ENCODE results near the gene ZNFX1. TPM values are rescaled to one million over a fixed set of nuclear protein-coding genes. Genes with fewer than 3 reads are reported as not detected.
"Not testable (repeated sequence)": the region's sequence is repeated elsewhere in the genome, so short reads cannot be mapped to it uniquely, and the experiment has no call there.

ZNFX1 gene
- total RNA-seq, 1 donor from 2014 or later, result 77.4 TPM

DNA sequence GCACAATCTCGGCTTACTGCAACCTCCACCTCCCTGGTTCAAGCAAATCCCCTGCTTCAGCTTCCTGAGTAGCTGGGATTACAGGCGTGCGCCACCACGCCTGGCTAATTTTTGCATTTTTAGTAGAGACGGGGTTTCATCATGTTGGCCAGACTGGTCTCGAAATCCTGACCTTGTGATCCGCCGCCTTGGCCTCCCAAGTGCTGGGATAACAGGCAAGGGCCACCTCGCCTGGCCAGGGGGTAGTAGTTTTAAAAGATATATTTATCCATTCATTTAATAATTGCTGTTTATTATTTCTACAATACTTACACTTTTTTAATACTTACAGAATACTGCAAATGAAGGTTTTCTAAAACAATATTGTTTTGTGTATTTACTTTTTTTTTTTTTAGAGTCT is 74.1 kb downstream of the ZNFX1 start:
- Mint-ChIP-seq H3K36me3 (ENCODE audit: low read depth, unreplicated experiment) (no peaks in the 10 kb centered on the region), H3K9me3 (ENCODE audit: unreplicated experiment) (no peaks in the 10 kb centered on the region), H3K4me1 (ENCODE audit: low read depth, unreplicated experiment) (no peaks in the 10 kb centered on the region), H3K27me3 (ENCODE audit: low read depth, unreplicated experiment) (no peaks in the 10 kb centered on the region), H3K27ac (ENCODE audit: unreplicated experiment) (no peak overlapping the region), H3K4me3 (ENCODE audit: unreplicated experiment) (no peak overlapping the region)
- Histone ChIP-seq H3K79me2 (ENCODE audit: insufficient read depth, low read length) (no peaks in the 10 kb centered on the region), H3K4me3 (ENCODE audit: insufficient read depth, low read depth, low read length) (no peak overlapping the region), H3K9me3 (ENCODE audit: insufficient read depth, low read depth, low read length) (no peaks in the 10 kb centered on the region), H3K9ac (ENCODE audit: low read length) (no peak overlapping the region), H3K4me2 (ENCODE audit: low read length) (no peak overlapping the region), H3K4me1 (ENCODE audit: insufficient read depth, low read length) (no peaks in the 10 kb centered on the region), H3K27me3 (ENCODE audit: insufficient read depth, low read length) (no peaks in the 10 kb centered on the region), H3K27ac (ENCODE audit: low read depth, low read length) (no peak overlapping the region), H4K20me1 (ENCODE audit: insufficient read depth, low read length) (no peaks in the 10 kb centered on the region), H2AFZ (ENCODE audit: low read depth, low read length) (no peak overlapping the region), H3K36me3 (ENCODE audit: insufficient read depth, low read length) (no peaks in the 10 kb centered on the region)
- FAIRE-seq, result no peak
- no peak for DNase-seq (ENCODE audit: low read depth)
- TF ChIP-seq, protein P1, sequence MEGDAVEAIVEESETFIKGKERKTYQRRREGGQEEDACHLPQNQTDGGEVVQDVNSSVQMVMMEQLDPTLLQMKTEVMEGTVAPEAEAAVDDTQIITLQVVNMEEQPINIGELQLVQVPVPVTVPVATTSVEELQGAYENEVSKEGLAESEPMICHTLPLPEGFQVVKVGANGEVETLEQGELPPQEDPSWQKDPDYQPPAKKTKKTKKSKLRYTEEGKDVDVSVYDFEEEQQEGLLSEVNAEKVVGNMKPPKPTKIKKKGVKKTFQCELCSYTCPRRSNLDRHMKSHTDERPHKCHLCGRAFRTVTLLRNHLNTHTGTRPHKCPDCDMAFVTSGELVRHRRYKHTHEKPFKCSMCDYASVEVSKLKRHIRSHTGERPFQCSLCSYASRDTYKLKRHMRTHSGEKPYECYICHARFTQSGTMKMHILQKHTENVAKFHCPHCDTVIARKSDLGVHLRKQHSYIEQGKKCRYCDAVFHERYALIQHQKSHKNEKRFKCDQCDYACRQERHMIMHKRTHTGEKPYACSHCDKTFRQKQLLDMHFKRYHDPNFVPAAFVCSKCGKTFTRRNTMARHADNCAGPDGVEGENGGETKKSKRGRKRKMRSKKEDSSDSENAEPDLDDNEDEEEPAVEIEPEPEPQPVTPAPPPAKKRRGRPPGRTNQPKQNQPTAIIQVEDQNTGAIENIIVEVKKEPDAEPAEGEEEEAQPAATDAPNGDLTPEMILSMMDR (IDR thresholded peaks at IDR 0.05; ENCODE audit: insufficient read depth, low read depth, low read length), result no peak
- no peak for TF ChIP-seq EZH2 (IDR thresholded peaks at IDR 0.05; ENCODE audit: insufficient read depth, low read length)

DNA sequence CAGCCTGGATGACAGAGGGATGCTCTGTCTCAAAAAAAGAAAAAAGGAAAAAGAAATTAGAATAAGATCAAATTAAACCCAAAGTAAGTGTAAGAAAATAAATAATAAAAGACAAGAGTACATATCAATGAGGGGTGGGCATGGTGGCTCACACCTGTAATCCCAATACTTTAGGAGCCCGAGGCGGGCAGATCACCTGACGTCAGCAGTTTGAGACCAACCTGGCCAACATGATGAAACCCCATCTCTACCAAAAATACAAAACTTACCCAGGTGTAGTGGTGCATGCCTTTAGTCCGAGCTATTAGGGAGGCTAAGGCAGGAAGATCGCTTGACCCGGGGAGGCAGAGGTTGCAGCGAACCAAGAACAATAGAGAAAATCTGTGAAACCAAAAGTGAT is 74.8 kb downstream of the ZNFX1 start:
- no peak overlapping the region for H3K4me3 Mint-ChIP-seq (ENCODE audit: unreplicated experiment)
- no peak for DNase-seq (ENCODE audit: low read depth)

DNA sequence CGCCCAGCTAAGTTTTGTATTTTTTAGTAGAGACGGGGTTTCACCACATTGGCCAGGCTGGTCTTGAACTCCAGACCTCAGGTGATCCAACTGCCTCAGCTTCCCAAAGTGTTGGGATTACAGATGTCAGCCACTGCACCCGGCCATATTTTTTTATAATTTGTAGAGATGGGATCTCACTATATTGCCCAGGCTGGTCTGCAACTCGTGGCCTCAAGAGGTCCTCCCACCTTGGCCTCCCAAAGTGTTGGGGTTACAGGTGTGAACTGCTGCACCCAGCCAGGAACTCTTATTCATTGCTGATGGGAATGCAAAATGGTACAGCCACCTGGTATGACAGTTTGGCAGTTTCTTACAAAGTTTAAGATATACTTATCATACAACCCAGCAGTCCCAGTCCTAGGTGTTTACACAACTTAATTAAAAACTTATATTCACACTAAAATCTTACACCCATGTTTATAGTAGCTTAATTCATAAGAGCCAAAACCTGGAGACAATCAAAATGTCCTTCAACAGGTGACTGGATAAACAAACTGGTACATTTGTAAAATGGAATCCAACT is 78.0 kb downstream of the ZNFX1 start:
- Histone ChIP-seq H3K4me1 (ENCODE audit: insufficient read depth, low read length) (no peaks in the 10 kb centered on the region), H3K4me3 (ENCODE audit: insufficient read depth, low read depth, low read length) (no peak overlapping the region), H3K27me3 (ENCODE audit: insufficient read depth, low read length) (no peaks in the 10 kb centered on the region), H3K9ac (ENCODE audit: low read length) (no peak overlapping the region), H3K9me3 (ENCODE audit: insufficient read depth, low read depth, low read length) (no peaks in the 10 kb centered on the region), H3K27ac (ENCODE audit: low read depth, low read length) (no peak overlapping the region), H3K4me2 (ENCODE audit: low read length) (no peak overlapping the region), H2AFZ (ENCODE audit: low read depth, low read length) (no peak overlapping the region), H4K20me1 (ENCODE audit: insufficient read depth, low read length) (no peaks in the 10 kb centered on the region), H3K36me3 (ENCODE audit: insufficient read depth, low read length) (no peaks in the 10 kb centered on the region), H3K79me2 (ENCODE audit: insufficient read depth, low read length) (no peaks in the 10 kb centered on the region)
- H3K4me1 Mint-ChIP-seq (ENCODE audit: low read depth, unreplicated experiment), result no peaks in the 10 kb centered on the region
- no peaks in the 10 kb centered on the region for H3K36me3 Mint-ChIP-seq (ENCODE audit: low read depth, unreplicated experiment)
- no peaks in the 10 kb centered on the region for H3K27me3 Mint-ChIP-seq (ENCODE audit: low read depth, unreplicated experiment)
- no peak overlapping the region for H3K4me3 Mint-ChIP-seq (ENCODE audit: unreplicated experiment)
- FAIRE-seq, result no peak
- TF ChIP-seq EZH2 (IDR thresholded peaks at IDR 0.05; ENCODE audit: insufficient read depth, low read length), result no peak
- TF ChIP-seq, protein P1 (IDR thresholded peaks at IDR 0.05; ENCODE audit: insufficient read depth, low read depth, low read length), result no peak
- no peak for DNase-seq (ENCODE audit: low read depth)
- no peaks in the 10 kb centered on the region for H3K9me3 Mint-ChIP-seq (ENCODE audit: unreplicated experiment)
- no peak overlapping the region for H3K27ac Mint-ChIP-seq (ENCODE audit: unreplicated experiment)

More for the DNA sequence above, 74.8 kb downstream of the ZNFX1 start:
- H3K27ac ChIP-seq (ENCODE audit: low read depth, low read length), result no peak overlapping the region
- no peak overlapping the region for H3K9ac ChIP-seq (ENCODE audit: low read length)
- no peaks in the 10 kb centered on the region for H3K79me2 ChIP-seq (ENCODE audit: insufficient read depth, low read length)
- H3K9me3 ChIP-seq (ENCODE audit: insufficient read depth, low read depth, low read length), result no peaks in the 10 kb centered on the region
- H3K27ac Mint-ChIP-seq (ENCODE audit: unreplicated experiment), result no peak overlapping the region
- H3K9me3 Mint-ChIP-seq (ENCODE audit: unreplicated experiment), result no peaks in the 10 kb centered on the region
- no peak for TF ChIP-seq EZH2 (IDR thresholded peaks at IDR 0.05; ENCODE audit: insufficient read depth, low read length)
- TF ChIP-seq, protein P1 (IDR thresholded peaks at IDR 0.05; ENCODE audit: insufficient read depth, low read depth, low read length), result no peak
- H2AFZ ChIP-seq (ENCODE audit: low read depth, low read length), result no peak overlapping the region
- H3K36me3 ChIP-seq (ENCODE audit: insufficient read depth, low read length), result no peaks in the 10 kb centered on the region
- H3K4me3 ChIP-seq (ENCODE audit: insufficient read depth, low read depth, low read length), result no peak overlapping the region
- no peaks in the 10 kb centered on the region for H3K27me3 Mint-ChIP-seq (ENCODE audit: low read depth, unreplicated experiment)
- no peaks in the 10 kb centered on the region for H3K4me1 ChIP-seq (ENCODE audit: insufficient read depth, low read length)
- no peak for FAIRE-seq
- no peaks in the 10 kb centered on the region for H3K36me3 Mint-ChIP-seq (ENCODE audit: low read depth, unreplicated experiment)
- no peaks in the 10 kb centered on the region for H3K4me1 Mint-ChIP-seq (ENCODE audit: low read depth, unreplicated experiment)
- no peaks in the 10 kb centered on the region for H4K20me1 ChIP-seq (ENCODE audit: insufficient read depth, low read length)
- no peaks in the 10 kb centered on the region for H3K27me3 ChIP-seq (ENCODE audit: insufficient read depth, low read length)
- no peak overlapping the region for H3K4me2 ChIP-seq (ENCODE audit: low read length)

DNA sequence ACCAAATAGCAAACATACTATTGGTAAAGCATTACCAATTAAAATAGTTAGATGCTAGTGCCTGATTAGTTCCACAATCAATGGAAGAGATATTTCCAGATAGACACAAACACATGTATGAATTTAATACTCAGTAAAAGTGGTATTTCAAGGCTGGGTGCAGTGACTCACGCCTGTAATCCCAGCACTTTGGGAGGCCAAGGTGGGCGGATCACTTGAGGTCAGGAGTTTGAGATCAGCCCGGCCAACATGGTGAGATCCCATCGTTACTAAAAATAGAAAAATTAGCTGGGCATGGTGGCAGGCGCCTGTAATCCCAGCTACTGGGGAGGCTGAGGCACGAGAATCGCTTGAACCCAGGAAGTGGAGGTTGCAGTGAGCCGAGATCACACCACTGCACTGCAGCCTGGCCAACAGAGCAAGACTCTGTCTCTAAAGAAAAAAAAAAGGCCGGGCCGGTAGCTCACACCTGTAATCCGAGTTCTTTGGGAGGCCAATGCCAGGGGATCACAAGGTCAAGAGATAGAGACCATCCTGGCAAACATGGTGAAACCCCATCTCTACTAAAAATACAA is 84.8 kb downstream of the ZNFX1 start:
- FAIRE-seq; H3K4me3 Mint-ChIP-seq (ENCODE audit: unreplicated experiment); H3K27me3 Mint-ChIP-seq (ENCODE audit: low read depth, unreplicated experiment): not testable (repeated sequence)

More for the DNA sequence above, 84.8 kb downstream of the ZNFX1 start:
- H3K4me1 ChIP-seq (ENCODE audit: insufficient read depth, low read length); H3K79me2 ChIP-seq (ENCODE audit: insufficient read depth, low read length); H3K9me3 Mint-ChIP-seq (ENCODE audit: unreplicated experiment); H3K9ac ChIP-seq (ENCODE audit: low read length); DNase-seq (ENCODE audit: low read depth); H4K20me1 ChIP-seq (ENCODE audit: insufficient read depth, low read length); H2AFZ ChIP-seq (ENCODE audit: low read depth, low read length); H3K36me3 ChIP-seq (ENCODE audit: insufficient read depth, low read length); H3K9me3 ChIP-seq (ENCODE audit: insufficient read depth, low read depth, low read length); H3K27ac Mint-ChIP-seq (ENCODE audit: unreplicated experiment); H3K4me3 ChIP-seq (ENCODE audit: insufficient read depth, low read depth, low read length); H3K4me1 Mint-ChIP-seq (ENCODE audit: low read depth, unreplicated experiment); H3K27ac ChIP-seq (ENCODE audit: low read depth, low read length); H3K36me3 Mint-ChIP-seq (ENCODE audit: low read depth, unreplicated experiment); H3K27me3 ChIP-seq (ENCODE audit: insufficient read depth, low read length); H3K4me2 ChIP-seq (ENCODE audit: low read length): not testable (repeated sequence)

Data from astrocyte (in vitro differentiated cells and primary cell).